OCI-LY7 (cell line): ENCODE results near the gene CEP152.

Experiments used
- CTCF ChIP-seq: fragments of 200-600 bp; sonication (generic); conservative IDR thresholded peaks from 2 replicates; pipeline ENCODE4 v1.5.1; 2014; ENCODE audit warnings: mild to moderate bottlenecking, antibody characterized with exemption, low read length, moderate library complexity, mixed read lengths
- EZH2phosphoT487 ChIP-seq: fragments of 200-600 bp; sonication (generic); IDR thresholded peaks from 2 replicates; pipeline ENCODE4 v1.6.1; 2018; ENCODE audit warnings: low read depth, borderline replicate concordance, mild to moderate bottlenecking, mixed run types, antibody characterized with exemption, low read length, moderate library complexity, mixed read lengths

GRCh38 chr15:48748535-48748934 lies 62.3 kb downstream of the CEP152 start:
- TF ChIP-seq CTCF (no peak), EZH2phosphoT487 (no peak)
